ENCODE data around the gene SEPTIN3.

- TF ChIP-seq EED (IDR thresholded peaks at IDR 0.05; ENCODE audit: low read depth), result no peak; the same call in 1 of the 2 replicates
- TF ChIP-seq SREBF2 (IDR thresholded peaks at IDR 0.05; ENCODE audit: low read length), result no peak
- TF ChIP-seq USF2 (IDR thresholded peaks at IDR 0.05; ENCODE audit: borderline replicate concordance, low read depth, low read length), result no peak
- no peak for TF ChIP-seq ZBTB33 (IDR thresholded peaks at IDR 0.05)
- no peak for TF ChIP-seq EZH2 (IDR thresholded peaks at IDR 0.05; ENCODE audit: borderline replicate concordance, control insufficient read depth, low read depth, low read length)
- no peak for TF ChIP-seq JUND (IDR thresholded peaks at IDR 0.05; ENCODE audit: low read depth, low read length)
- TF ChIP-seq POLR2AphosphoS5 (IDR thresholded peaks at IDR 0.05; ENCODE audit: low read length), result no peak; the same call in 1 of the 2 replicates
- TF ChIP-seq CHD4 (IDR thresholded peaks at IDR 0.05), result no peak
- TF ChIP-seq CTCF (IDR thresholded peaks at IDR 0.05 in 2 of 3, conservative IDR thresholded peaks at IDR 0.05 in 1 of 3; ENCODE audit: control insufficient read depth in 2 of 3, extremely low read depth in 1 of 3, insufficient read depth in 1 of 3, low read depth in 3 of 3, low read length in 3 of 3), result peak; percentile 88 to 97 (median 95)
- TF ChIP-seq SUZ12 (IDR thresholded peaks at IDR 0.05; ENCODE audit: unreplicated experiment), result no peak
Observed at GRCh38 chr22:41940832-41941765, 28.1 kb upstream of the SEPTIN3 start.

Data from GM12878 (cell line).